Measurements from ENCODE around the gene NIPSNAP3A. TPM values are rescaled to one million over a fixed set of nuclear protein-coding genes. Genes with fewer than 3 reads are reported as not detected.

The NIPSNAP3A gene
- total RNA-seq, 2 donors from 2014 or later, result 8.3 to 20.6 TPM

DNA sequence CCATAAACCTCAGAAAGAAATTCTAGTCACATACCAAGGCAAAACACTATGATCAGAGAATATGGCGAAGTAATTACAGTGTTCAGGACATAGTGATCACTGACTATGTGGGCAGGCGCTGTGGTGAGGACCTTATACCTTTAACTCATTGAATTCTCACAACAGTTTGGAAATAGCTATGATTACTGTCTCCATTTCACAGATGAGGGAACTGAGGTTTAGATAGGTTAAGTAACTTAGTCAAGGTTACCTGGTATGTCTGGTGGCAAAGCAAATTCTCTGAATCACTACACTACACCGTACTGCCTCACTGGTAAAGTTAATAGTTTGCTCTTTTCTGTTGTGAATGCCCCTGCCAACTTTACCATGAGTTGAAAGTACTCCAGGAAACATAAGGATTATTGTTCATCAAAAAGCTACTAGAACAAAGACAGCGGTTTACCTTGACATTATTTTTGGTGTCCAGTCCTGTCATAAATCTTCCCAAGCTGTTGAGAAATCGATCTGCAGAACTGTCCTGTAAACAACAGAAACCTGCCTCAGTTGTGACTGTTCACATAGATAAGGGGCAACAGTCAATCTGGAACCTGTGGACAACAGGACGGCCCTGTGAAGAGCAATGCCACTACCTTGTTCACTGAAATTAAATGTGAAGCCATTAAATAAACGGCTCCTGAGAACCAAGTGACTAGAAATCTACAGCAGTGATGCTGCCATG lies 52.7 kb downstream of the NIPSNAP3A start:
- Histone ChIP-seq H3K27me3 (no peaks in the 10 kb centered on the region), H3K4me3 (no peak overlapping the region), H3K9me3 (no peaks in the 10 kb centered on the region), H3K27ac (no peak overlapping the region), H3K4me1 (no peaks in the 10 kb centered on the region), H3K36me3 (peaks cover 92% of the 10 kb centered on the region)
- DNase-seq (ENCODE audit: low spot score), result no peak
- TF ChIP-seq, protein P1, sequence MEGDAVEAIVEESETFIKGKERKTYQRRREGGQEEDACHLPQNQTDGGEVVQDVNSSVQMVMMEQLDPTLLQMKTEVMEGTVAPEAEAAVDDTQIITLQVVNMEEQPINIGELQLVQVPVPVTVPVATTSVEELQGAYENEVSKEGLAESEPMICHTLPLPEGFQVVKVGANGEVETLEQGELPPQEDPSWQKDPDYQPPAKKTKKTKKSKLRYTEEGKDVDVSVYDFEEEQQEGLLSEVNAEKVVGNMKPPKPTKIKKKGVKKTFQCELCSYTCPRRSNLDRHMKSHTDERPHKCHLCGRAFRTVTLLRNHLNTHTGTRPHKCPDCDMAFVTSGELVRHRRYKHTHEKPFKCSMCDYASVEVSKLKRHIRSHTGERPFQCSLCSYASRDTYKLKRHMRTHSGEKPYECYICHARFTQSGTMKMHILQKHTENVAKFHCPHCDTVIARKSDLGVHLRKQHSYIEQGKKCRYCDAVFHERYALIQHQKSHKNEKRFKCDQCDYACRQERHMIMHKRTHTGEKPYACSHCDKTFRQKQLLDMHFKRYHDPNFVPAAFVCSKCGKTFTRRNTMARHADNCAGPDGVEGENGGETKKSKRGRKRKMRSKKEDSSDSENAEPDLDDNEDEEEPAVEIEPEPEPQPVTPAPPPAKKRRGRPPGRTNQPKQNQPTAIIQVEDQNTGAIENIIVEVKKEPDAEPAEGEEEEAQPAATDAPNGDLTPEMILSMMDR (IDR thresholded peaks at IDR 0.05), result no peak

DNA sequence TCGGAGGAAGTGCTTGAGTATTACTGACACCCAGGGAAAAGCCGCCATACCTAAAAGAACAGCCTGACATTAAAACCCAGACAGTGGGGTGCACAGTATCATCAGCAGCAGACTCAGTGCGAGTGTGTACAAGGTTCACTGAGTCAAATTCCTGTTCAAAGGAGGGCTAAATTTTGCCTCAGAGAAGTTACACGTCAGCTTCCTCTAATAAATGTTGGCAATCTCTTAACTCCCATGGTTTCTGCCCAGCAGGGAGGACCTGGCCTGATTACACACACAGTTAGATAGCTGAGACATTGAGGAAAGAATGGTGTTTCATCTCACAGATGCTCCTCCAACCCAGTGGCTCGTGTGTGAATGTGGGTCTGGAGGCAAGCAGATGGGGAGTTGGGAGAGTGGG lies 54.6 kb downstream of the NIPSNAP3A start:
- H3K4me1 ChIP-seq, result no peaks in the 10 kb centered on the region
- no peaks in the 10 kb centered on the region for H3K27me3 ChIP-seq
- DNase-seq (ENCODE audit: low spot score), result no peak
- H3K4me3 ChIP-seq, result no peak overlapping the region
- peaks cover 92% of the 10 kb centered on the region for H3K36me3 ChIP-seq
- H3K9me3 ChIP-seq, result no peaks in the 10 kb centered on the region
- TF ChIP-seq, protein P1 (IDR thresholded peaks at IDR 0.05), result no peak
- no peak overlapping the region for H3K27ac ChIP-seq

DNA sequence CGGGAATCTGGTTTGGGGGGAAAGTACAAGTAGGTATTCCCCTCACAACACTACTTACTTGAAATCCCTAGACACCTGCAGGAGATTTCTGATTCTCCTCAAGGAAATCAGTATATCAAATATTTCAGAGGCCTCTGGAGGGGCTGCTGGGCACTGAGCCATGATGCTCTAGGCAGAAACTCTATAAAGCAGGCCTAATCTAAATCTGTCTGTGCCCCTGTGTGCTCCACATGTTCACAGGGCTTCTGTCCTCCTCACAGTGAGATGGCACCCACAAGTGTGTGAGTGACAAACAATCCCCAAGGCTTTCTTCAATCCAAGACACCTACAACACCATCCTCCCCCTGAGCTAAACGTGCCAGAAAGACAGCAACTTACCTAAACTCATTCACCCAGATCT lies 55.4 kb downstream of the NIPSNAP3A start:
- Histone ChIP-seq H3K4me1 (no peaks in the 10 kb centered on the region), H3K27ac (no peak overlapping the region), H3K27me3 (no peaks in the 10 kb centered on the region), H3K4me3 (no peak overlapping the region), H3K36me3 (peaks cover 88% of the 10 kb centered on the region), H3K9me3 (no peaks in the 10 kb centered on the region)
- TF ChIP-seq, protein P1 (IDR thresholded peaks at IDR 0.05), result no peak
- DNase-seq (ENCODE audit: low spot score), result no peak

DNA sequence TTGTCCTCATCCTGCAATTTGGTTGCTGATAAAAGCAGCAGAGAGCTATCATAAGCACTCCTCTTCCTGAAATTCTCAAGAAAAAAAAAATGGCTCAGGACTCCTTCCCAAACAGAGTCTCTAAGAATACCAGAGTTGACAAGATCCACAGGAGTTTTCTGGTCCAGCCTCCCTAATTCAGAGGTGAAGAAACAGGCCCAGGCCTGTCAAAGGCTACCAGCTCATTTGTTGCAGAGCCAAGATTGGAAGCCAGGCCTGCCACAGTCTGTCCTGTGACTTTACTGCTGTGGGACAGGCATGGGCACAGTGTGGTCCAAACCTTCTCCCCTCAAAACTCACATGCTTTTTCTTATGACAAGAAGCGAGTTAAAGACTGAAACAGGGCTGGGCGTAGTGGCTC lies 58.0 kb downstream of the NIPSNAP3A start:
- no peak for DNase-seq (ENCODE audit: low spot score)
- peaks cover 89% of the 10 kb centered on the region for H3K36me3 ChIP-seq
- TF ChIP-seq, protein P1 (IDR thresholded peaks at IDR 0.05), result no peak
- no peaks in the 10 kb centered on the region for H3K4me1 ChIP-seq
- no peaks in the 10 kb centered on the region for H3K9me3 ChIP-seq
- H3K27me3 ChIP-seq, result no peaks in the 10 kb centered on the region
- no peak overlapping the region for H3K27ac ChIP-seq
- H3K4me3 ChIP-seq, result no peak overlapping the region

DNA sequence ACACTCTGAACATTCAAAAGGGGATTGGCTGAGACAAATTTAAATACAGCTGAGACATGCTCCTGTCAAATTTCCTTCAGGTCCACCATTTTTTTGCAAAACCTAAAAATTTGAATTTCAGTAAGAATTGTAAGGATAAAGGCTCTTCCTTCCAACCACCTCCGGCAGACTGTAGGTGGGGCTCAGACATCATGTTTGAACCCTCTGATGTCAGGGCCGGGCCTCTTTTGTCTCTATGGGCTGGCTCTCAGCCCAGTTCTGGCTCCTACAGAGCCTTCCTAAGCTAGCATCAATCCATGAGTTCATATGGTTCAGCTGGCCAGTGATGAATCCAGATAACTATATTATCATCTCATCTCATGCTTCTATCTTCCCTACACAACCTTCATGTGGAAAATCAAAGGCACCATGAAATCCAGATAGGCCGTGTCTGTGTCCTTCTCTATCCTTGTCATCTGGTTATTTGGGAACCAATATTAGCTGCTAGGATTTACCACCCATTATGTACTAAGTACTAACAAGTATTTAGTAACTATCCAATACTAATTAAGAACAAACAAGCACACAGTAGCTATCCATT lies 60.6 kb downstream of the NIPSNAP3A start:
- H3K4me3 ChIP-seq, result no peak overlapping the region
- H3K27ac ChIP-seq, result no peak overlapping the region
- TF ChIP-seq, protein P1 (IDR thresholded peaks at IDR 0.05), result peak in 1 of 2 donors; percentile 40
- H3K27me3 ChIP-seq, result no peaks in the 10 kb centered on the region
- H3K4me1 ChIP-seq, result no peaks in the 10 kb centered on the region
- no peak for DNase-seq (ENCODE audit: low spot score)
- peaks cover 87% of the 10 kb centered on the region for H3K36me3 ChIP-seq
- H3K9me3 ChIP-seq, result no peaks in the 10 kb centered on the region

Other genes with a start within 250 kb of the NIPSNAP3A start
- gene OR13F1, start 243.4 kb upstream of the NIPSNAP3A start, total RNA-seq, result not detected
- not detected for gene OR13C4, start 220.5 kb upstream of the NIPSNAP3A start, total RNA-seq
- gene OR13C3, start 210.8 kb upstream of the NIPSNAP3A start, total RNA-seq, result not detected
- gene OR13C8, start 178.5 kb upstream of the NIPSNAP3A start, total RNA-seq, result not detected
- gene OR13C5, start 148.3 kb upstream of the NIPSNAP3A start, total RNA-seq, result not detected
- gene OR13C2, start 142.1 kb upstream of the NIPSNAP3A start, total RNA-seq, result not detected
- gene OR13C9, start 129.5 kb upstream of the NIPSNAP3A start, total RNA-seq, result not detected
- not detected for gene OR13D1, start 53.2 kb upstream of the NIPSNAP3A start, total RNA-seq
- gene NIPSNAP3B, start 16.4 kb downstream of the NIPSNAP3A start, total RNA-seq, result 10 to 100 TPM; 10.2 to 23.1 TPM
- 10 to 100 TPM in 1 of 2 donors, 1 to 10 TPM in 1; 7.9 to 19.2 TPM for gene ABCA1, start 180.5 kb downstream of the NIPSNAP3A start, total RNA-seq